CD4-positive, alpha-beta T cell treated with Interleukin-12 subunit alpha and Interleukin-12 subunit beta, for 1 hour (primary cell): ENCODE data around the gene NOS1AP.
"Not testable (repeated sequence)": the region's sequence is repeated elsewhere in the genome, so short reads cannot be mapped to it uniquely, and the experiment has no call there.

Source experiments
- DNase-seq: peaks from one replicate; pipeline ENCODE4 v3.0.0-alpha.2; 2020

The NOS1AP gene

DNA sequence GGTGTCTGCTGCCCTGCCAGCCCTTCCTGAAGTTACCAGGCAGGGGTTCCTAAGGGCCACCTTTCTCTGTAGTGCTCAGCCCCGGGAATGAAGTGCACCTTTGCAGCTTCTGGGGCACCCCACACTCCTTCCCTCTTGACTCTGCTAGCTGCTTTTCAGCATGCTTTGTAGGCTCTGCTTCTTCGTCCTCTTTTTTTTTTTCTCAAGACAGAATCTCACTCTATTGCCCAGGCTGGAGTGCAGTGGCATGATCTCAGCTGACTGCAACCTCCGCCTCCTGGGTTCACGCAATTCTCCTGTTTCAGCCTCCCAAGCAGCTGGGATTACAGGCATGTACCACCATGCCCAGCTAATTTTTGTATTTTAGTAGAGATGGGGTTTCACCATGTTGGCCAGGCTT lies 282.4 kb downstream of the NOS1AP start:
- not testable (repeated sequence) for DNase-seq

GRCh38 chr1:162353078-162353477 lies 283.6 kb downstream of the NOS1AP start:
- no peak for DNase-seq

GRCh38 chr1:162353702-162354101 lies 284.2 kb downstream of the NOS1AP start:
- DNase-seq = no peak

- peak; percentile 10 for DNase-seq
These were observed 288.3 kb downstream of the NOS1AP start for GRCh38 chr1:162357681-162358266.

DNA sequence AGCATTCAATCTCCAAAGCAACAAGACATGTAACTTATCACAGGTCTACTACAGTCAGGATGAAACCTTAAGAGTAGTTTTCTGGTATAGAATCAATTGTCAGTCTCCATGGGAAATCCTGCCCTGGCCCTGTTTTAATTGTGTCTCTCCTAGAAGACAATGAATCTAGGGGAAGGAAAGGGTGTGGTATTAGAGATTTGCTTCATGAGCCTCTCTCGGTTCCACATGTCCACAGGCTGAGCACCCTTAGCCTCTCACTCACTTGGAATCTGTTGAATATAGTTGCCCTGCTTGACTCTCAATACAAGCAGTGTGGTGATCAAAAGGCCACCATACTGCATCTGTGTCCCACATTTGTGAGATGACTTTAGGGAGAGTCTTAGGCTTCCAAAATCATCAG lies 289.4 kb downstream of the NOS1AP start:
- DNase-seq = no peak

GRCh38 chr1:162359523-162360236 lies 290.2 kb downstream of the NOS1AP start:
- DNase-seq = no peak

DNA sequence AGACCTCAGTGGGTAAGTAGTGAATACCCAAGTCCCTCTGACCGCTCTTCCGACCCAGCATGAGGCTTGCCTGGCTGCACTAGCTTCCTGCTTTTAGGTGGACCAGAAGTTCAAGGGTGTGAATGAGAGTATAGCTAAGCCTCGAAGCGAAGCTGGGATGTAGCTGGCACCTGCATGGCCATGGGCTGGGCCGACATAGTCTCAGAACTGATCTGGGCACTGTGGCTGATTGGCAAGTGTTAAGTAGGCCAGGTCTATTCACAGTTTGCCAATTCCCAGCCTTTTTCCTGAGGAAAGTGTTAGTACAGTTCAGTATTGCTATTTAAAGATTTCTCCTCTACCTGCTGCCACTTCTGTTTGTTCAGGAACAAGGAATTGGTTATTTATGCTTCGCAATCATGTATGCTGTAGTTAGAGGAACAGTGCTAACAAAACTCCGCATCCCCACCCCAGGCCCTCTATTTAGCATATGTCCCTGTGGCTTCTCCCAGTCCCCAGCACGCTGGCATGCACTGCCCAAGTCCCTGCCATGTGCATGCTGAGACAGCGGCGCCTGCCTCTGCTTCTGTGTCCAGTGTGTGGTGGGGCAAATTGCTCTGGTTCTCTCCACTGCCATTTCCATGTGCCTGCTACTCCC lies 290.9 kb downstream of the NOS1AP start:
- DNase-seq = no peak

- DNase-seq = no peak
These were observed 291.4 kb downstream of the NOS1AP start for GRCh38 chr1:162360874-162361260.

DNA sequence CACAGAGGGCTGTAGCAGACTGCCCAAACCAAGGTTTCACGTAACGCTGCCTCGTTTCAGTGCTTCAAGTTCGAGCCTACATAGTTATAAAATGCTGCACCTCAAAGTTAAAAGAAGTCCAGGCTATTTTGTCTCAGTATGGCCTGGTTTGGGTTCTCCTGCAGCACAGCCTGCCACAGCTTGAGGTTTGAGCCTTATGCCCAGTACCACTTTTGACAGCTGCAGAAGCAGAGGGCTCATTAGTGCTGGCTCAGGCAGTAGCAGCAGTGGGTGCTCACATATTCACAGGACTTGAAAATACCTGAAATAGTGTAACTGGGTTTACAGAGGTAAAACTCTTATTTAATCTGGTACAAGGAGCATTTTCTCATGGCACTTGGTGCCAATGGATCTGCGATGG lies 291.9 kb downstream of the NOS1AP start:
- DNase-seq = no peak

- DNase-seq = no peak
These were observed 294.3 kb downstream of the NOS1AP start for GRCh38 chr1:162363823-162364222.

DNA sequence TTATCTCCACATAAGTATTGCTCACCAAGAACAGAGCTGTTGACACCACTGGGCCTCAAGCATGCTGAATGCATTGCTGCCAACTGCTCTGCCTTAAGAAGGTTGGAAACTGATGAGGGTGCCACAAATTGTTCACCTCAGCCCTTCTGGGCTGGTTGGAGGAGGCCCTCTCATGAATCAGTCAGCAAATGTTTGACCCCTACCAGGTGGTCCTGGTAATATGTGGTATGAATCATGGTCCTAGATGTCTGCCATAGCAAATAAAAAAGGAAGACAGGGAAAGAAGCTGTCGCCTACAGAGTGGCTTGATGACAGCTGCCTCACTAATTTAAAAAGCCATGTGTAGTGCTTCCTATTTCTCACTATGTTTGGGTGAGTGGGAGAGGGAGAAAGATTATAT lies 295.0 kb downstream of the NOS1AP start:
- no peak for DNase-seq

GRCh38 chr1:162365284-162366020 lies 296.0 kb downstream of the NOS1AP start:
- no peak for DNase-seq

GRCh38 chr1:162366149-162366548 lies 296.7 kb downstream of the NOS1AP start:
- no peak for DNase-seq

GRCh38 chr1:162366671-162367070 lies 297.2 kb downstream of the NOS1AP start:
- DNase-seq = no peak

- DNase-seq = no peak
These were observed 297.6 kb downstream of the NOS1AP start for GRCh38 chr1:162367073-162367472.

GRCh38 chr1:162367772-162368171 lies 298.3 kb downstream of the NOS1AP start:
- DNase-seq = no peak

DNA sequence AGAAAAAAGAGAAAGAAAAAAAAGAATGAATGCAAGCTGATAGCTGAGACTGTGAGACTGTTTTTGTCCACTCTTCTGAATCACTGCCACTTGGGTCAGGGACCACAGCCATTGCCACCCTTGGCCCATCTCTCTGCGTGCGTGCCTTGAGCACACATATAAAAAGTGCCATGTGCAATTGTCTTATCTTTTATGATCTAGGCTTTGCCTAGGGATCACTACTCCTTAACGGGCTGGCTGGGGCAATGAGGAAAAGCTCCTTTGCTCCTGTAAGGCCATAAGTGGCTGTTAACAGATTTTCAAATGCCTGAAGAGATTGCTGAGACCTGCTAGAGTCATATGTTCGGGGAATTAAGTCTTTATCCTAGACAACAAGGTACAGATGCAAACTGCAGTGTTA lies 299.0 kb downstream of the NOS1AP start:
- no peak for DNase-seq

- DNase-seq = no peak
These were observed 300.1 kb downstream of the NOS1AP start for GRCh38 chr1:162369571-162369970.

DNA sequence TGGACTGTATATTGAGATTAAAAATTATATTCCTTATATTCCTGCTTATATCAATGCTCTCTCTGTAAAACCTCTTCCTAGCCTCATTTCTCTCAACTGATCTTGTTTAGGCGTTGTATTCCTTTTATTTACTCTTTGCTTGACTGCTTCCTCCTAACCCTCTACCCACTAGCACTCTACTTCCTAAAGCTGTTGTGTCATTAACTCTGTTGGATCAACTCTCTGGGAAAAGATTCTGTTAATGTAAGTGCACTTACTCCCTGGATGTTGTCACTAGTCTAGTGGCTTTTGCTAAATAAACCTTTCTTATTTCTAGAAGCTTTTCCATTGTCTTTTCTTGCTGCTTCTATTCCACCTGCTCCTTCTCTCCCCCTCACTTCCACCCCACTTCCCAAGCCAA lies 300.7 kb downstream of the NOS1AP start:
- no peak for DNase-seq

DNA sequence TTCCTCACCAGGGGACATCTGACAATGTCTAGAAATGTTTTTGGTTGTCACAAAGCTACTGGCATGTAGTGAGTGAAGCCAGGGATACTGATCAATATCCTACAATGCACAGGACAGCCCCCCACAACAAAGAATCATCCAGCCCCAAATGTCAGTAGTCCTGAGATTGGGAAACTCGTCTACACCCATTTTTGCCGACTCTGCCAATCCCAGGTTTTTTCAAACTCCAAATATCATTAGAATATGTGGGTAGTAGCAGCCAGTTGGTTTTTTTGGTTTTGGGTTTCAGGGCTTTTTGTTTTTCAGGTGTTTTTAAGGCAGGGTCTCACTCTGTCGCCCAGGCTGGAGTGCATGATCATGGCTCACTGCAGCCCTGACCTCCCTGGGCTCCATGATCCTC lies 301.2 kb downstream of the NOS1AP start:
- no peak for DNase-seq

DNA sequence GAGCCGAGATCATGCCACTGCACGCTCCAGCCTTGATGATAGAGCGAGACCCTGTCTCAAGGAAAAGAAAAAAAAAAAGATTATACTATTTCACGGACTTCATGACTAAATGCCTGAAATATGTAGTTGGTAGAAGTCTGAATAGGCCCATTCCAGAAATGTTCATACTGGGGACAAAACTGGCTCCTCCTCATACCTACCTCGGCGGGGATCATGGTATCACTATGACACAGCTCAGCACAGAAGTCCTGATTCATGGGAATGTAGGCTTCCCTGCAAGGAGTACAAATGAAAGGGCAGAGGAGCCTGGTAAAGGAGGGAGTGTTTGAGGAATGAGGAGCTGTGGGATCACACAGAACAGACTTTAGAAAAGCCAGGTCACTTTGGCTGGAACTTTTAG lies 302.1 kb downstream of the NOS1AP start:
- DNase-seq = no peak

- DNase-seq = no peak
These were observed 302.9 kb downstream of the NOS1AP start for GRCh38 chr1:162372159-162373071.

DNA sequence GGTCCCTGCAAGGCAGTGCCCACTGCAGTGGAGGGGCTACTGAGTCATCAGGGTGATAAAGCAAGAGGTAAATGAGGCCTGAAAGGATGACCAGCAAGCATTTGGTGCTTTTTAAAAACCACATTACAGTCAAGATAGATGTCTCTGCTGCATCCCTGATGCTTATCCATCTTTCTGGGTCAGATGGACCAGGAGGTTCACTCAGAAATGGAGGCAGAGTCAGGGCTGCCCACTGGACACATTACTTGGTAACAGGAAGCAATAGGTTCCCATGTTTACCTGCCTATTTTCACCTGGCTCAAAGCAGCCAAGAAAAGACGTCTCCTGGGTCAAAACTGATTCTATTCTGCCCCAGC lies 303.6 kb downstream of the NOS1AP start:
- DNase-seq = no peak
